Measurements from ENCODE around the gene LDB2.
A peak's percentile ranks its signal among the peaks of the same experiment; 100 is the strongest.

The LDB2 gene

DNA sequence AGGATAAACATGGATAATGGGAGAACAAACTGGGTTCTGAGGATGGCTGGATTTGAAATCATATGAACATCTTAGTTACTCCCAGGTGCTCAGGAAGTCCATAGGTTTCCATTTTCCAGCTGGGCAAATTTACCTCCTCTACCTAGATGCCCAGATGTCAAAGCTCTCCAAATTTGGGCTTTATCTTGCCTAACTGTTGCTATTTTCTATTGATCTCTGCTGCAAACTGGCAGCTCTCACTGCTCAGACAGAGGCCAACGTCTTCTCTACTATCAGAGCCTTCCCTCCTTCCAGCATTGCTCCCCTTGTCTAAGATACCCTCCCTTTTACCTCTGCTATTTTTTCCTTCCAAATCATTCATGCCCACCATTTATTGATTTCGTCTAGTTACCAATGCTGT is 62.1 kb downstream of the LDB2 start:
- Mint-ChIP-seq H3K9me3 (no peaks in the 10 kb centered on the region), H3K4me1 (no peaks in the 10 kb centered on the region), H3K36me3 (no peaks in the 10 kb centered on the region), H3K27ac (no peak overlapping the region), H3K4me3 (no peak overlapping the region)
- ATAC-seq (no peak), DNase-seq (ENCODE audit: low spot score in 2 of 2) (no peak)

DNA sequence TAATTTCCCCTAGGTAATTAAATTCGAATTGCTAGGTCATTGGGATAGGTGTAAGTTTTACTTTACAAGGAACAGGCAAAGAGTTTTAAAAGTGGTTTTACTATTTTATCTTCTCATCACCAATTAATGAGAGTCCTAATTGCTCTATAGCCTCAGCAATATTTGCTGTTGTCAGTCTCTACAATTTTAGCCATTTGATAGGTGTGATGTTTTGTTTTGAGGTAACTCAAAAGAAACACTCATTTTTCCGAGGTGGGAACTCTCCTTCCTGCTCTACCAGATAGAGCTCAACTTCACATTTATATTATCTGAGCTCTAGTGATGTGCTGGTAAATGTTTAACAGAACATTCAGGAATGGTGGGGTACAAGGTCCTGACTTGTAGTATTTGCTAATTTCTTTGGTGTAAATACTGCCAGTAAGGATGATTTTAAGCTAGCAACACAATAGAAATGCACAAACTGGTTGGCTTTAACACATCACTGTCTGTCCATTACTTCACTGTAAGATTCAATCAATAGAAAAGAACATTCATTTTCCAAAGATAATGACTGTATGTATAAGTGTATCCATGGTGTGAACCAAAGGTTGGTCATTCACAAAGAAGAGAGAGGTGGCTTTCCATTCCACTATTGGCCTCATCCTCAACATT is 62.7 kb downstream of the LDB2 start:
- ATAC-seq (no peak), DNase-seq (ENCODE audit: low spot score in 2 of 2) (no peak)
- Mint-ChIP-seq H3K4me3 (no peak overlapping the region), H3K36me3 (no peaks in the 10 kb centered on the region), H3K27ac (no peak overlapping the region), H3K9me3 (no peaks in the 10 kb centered on the region), H3K4me1 (no peaks in the 10 kb centered on the region)

DNA sequence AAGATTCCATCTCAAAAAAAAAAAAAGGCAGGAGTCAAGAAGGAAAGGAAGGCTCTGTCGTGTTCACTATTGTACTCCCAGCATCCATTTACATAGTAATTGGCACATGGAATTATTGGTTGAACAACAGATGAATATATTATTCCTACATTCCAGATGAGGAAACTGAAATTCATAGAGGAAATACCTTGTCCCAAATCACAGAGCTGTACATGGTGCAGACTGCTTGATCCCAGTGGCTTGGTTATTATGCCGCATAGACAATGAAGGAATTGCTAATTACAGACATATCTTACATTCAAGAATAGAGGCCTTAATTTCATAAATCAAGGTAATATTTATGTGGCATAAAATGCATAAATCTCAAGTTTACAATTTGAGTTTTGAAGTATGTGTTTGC is 63.6 kb downstream of the LDB2 start:
- no peak for DNase-seq (ENCODE audit: low spot score in 2 of 2)
- no peak for ATAC-seq
- Mint-ChIP-seq H3K36me3 (no peaks in the 10 kb centered on the region), H3K4me1 (no peaks in the 10 kb centered on the region), H3K27ac (no peak overlapping the region), H3K9me3 (no peaks in the 10 kb centered on the region), H3K4me3 (no peak overlapping the region)

DNA sequence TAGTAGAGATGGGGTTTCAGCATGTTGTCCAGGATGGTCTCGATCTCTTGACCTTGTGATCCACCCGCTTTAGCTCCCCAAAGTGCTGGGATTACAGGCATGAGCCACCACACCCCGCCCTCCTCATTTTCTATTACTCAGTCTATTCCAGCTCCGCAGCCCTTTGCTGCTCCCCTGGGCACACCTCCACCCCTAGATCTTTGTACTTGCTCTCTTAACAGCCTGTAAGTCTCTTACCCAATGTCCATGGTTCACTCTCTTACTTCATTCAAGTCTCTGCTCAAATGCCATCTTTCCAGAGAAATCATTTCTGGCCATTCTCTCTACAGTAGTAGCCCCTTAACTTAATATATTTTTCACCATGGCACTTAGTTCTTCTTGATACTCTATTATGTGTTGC is 64.7 kb downstream of the LDB2 start:
- H3K36me3 Mint-ChIP-seq = no peaks in the 10 kb centered on the region
- H3K4me3 Mint-ChIP-seq = no peak overlapping the region
- H3K9me3 Mint-ChIP-seq = no peaks in the 10 kb centered on the region
- H3K4me1 Mint-ChIP-seq = no peaks in the 10 kb centered on the region
- DNase-seq (ENCODE audit: low spot score in 2 of 2) (no peak), ATAC-seq (no peak)
- no peak overlapping the region for H3K27ac Mint-ChIP-seq

DNA sequence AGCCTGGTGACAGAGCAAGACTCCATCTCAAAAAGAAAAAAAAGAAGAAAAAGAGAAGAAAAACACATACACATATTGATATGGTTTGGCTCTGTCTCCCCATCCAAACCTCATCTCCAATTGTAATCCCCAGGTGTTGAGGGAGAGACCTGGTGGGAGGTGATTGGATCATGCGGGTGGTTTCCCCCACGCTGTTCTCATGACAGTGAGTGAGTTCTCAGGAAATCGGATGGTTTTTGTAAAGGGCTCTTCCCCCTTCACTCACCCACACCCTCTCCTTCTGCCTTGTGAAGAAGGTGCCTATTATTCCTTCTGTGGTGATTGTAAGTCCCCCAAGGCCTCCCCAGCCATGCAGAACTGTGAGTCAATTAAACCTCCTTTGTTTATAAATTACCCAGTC is 68.4 kb downstream of the LDB2 start:
- H3K36me3 Mint-ChIP-seq = no peaks in the 10 kb centered on the region
- H3K9me3 Mint-ChIP-seq = no peaks in the 10 kb centered on the region
- H3K4me3 Mint-ChIP-seq = no peak overlapping the region

DNA sequence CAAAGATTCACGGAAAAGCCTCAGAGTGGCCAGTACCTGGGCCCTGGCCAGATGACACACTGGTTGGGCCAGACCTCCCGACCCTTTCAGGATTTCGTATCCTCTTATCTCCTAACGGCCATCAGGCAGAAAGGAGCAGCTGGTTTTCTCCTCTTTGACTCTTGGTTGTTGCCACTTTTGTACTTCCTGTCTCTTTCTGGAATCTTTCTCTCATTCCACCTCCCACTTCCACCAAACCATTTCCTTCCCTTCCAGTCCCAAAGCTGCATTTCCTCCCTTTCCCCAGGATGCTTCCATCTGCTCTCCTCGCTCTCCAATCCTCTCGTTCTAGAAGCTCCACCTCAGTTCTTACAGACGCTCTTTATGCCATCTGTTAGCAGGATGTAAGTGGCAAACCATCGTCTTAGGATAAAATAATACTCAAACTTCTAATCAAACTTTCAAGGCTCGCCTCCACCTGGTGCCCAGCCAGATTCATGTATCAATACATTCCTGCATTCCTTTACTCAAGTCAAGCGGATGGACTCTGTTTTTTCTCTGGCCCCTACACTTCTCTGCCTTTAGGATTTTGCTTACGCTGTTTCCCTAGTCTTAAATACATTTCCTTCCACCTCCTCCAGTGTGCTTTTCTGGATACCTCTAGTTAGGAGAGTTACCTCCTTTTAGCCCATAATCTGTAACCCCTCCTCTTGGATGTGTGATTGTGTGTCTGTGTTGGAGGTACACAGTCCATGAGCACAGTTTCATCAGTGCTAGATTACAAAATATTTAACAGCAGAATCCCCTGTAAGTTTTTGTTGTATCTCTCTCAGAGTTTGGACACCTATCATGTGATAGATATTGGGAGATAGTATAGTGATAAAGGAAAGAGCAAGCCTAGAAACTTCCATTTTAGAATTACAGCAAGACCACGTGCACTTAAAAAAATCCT is 70.4 kb downstream of the LDB2 start:
- Mint-ChIP-seq H3K4me3 (no peak overlapping the region), H3K36me3 (no peaks in the 10 kb centered on the region), H3K4me1 (no peaks in the 10 kb centered on the region), H3K27ac (no peak overlapping the region), H3K9me3 (no peaks in the 10 kb centered on the region)
- DNase-seq (ENCODE audit: low spot score in 2 of 2) (no peak), ATAC-seq (no peak)

More for the DNA sequence above, 68.4 kb downstream of the LDB2 start:
- no peaks in the 10 kb centered on the region for H3K4me1 Mint-ChIP-seq
- no peak overlapping the region for H3K27ac Mint-ChIP-seq
- ATAC-seq = no peak
- no peak for DNase-seq (ENCODE audit: low spot score in 2 of 2)

DNA sequence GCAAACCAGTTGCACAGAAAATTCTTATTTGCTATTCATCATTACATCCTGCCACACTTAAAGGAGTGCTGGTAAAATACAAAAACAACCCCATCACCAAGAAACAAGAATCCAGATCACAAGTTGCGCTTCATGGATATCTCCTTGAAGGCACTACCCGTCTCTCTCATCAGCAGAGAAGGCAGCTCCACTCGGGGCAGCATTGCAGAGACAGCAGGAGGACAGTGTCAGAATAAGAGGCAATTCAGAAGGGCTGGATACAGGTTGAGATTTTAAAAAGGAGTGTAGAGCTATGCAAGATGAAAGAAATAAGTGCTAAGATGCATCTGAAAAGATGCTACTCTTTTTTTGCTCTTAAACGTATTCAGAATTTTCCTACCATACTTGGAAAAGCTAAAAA is 71.4 kb downstream of the LDB2 start:
- H3K9me3 Mint-ChIP-seq = no peaks in the 10 kb centered on the region
- ATAC-seq (no peak), DNase-seq (ENCODE audit: low spot score in 2 of 2) (no peak)
- H3K27ac Mint-ChIP-seq = no peak overlapping the region
- H3K4me3 Mint-ChIP-seq = no peak overlapping the region
- no peaks in the 10 kb centered on the region for H3K36me3 Mint-ChIP-seq
- H3K4me1 Mint-ChIP-seq = no peaks in the 10 kb centered on the region

DNA sequence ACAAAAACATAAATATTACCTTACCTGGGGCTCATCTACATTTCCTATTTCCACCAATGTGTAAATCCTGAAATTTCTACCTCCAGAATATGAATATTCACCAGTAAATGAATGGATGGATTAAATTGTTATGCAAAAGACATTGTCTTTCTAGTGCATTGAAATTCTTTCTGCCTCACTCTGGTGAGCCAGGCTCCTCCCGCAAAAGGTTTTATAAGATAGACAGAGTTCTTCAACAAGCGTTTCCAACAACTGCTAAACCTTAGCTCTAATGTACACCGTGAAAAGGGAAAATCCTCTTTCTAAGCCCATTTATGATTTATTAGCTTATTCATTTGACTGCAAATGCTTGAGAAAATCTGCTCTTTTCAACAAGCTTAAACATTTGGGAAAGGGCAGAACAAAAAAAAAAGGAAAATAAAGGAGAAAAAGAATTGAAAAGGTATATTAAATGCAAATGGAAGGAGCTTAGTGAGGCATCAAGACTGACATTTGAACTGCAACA is 72.0 kb downstream of the LDB2 start:
- DNase-seq (ENCODE audit: low spot score in 2 of 2) (no peak), ATAC-seq (no peak)
- Mint-ChIP-seq H3K4me1 (no peaks in the 10 kb centered on the region), H3K9me3 (no peaks in the 10 kb centered on the region), H3K36me3 (no peaks in the 10 kb centered on the region), H3K4me3 (no peak overlapping the region), H3K27ac (no peak overlapping the region)

DNA sequence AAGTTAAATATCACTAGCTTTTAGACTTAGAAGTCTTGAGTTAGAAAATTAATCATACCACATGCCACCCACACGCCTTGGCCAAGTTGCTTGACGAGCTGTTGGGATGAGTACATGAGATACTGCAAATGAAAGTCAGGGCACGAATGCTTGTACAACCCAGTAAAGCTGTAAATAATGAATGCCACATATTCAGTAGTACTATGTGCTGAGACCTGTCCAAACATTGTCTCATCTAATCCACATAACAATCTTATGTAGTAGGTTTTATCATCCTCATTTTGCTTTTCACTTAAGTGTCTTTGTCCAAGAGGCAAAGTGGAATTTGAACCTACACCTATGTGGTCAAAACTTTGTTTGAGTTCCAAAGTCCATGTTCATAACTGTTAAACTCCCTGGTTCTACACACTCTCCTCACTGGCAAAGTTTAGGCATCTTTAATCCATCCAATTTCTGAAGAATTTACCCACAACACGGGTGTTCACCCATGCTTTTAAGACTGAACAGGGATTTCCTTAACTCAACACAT is 74.1 kb downstream of the LDB2 start:
- no peak overlapping the region for H3K27ac Mint-ChIP-seq
- H3K36me3 Mint-ChIP-seq = no peaks in the 10 kb centered on the region
- no peak for ATAC-seq

DNA sequence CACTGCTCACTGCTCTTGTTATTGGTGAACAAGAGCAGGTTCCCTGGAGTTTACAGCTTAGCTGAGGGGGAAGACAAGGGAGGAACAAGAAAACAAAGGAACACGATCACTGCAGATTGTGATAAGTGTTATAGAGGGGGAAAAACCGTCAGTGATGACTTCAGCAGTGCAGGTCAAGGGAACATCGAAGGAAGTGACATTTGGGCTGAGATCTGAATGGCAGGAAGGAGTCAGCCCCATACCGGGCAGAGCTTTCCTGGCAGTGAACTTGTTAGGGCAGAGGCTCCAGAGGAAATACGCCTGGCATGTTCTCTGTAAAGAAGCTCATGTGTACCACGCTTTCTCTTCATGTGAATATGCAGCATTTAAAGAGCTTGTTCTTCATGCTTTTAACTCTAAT is 78.1 kb downstream of the LDB2 start:
- H3K4me1 Mint-ChIP-seq = no peaks in the 10 kb centered on the region
- no peak for DNase-seq (ENCODE audit: low spot score in 2 of 2)
- H3K9me3 Mint-ChIP-seq = no peaks in the 10 kb centered on the region
- ATAC-seq = no peak
- no peak overlapping the region for H3K27ac Mint-ChIP-seq
- no peak overlapping the region for H3K4me3 Mint-ChIP-seq
- H3K36me3 Mint-ChIP-seq = no peaks in the 10 kb centered on the region

More for the DNA sequence above, 74.1 kb downstream of the LDB2 start:
- no peak for DNase-seq (ENCODE audit: low spot score in 2 of 2)
- H3K9me3 Mint-ChIP-seq = no peaks in the 10 kb centered on the region
- H3K4me3 Mint-ChIP-seq = no peak overlapping the region
- H3K4me1 Mint-ChIP-seq = no peaks in the 10 kb centered on the region

DNA sequence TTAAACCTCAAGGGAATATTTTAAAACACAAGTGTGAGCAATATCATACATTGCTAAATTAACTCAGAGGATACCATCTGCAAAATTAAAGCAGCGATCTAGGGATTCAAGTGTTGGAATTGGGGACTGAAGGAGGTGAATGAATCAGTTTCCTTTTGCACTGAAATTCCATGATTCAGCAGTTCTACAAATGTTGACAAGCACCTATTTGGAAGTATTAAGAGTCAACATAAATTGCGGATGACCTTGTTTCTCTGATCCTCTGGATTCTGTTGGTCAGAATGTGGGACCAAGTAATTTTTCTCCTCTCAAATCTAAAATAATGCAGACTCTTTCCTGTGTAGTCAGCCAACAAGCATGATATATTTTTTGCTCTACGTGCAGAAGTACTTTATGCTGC is 78.8 kb downstream of the LDB2 start:
- no peaks in the 10 kb centered on the region for H3K9me3 Mint-ChIP-seq
- no peak overlapping the region for H3K4me3 Mint-ChIP-seq
- ATAC-seq = no peak
- no peaks in the 10 kb centered on the region for H3K4me1 Mint-ChIP-seq
- no peaks in the 10 kb centered on the region for H3K36me3 Mint-ChIP-seq
- no peak overlapping the region for H3K27ac Mint-ChIP-seq
- no peak for DNase-seq (ENCODE audit: low spot score in 2 of 2)

DNA sequence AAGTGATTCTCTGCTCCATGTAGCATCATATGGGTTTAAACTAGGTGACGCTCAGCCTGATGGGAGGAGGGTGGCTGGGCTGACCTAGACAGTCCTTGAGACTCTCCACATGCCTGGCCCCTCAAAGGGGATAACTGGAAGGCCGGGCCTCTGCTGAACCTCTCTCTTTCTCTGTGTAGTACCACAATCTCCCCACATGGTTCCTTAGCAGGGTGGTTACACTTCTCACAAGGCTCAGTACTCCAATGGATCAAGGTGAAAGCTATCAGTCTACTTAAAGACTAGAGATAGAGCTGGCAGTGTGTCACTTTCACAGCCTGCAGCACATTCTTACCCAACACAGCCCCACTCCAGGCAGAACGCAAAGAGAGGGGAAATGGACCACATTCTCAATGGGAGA is 80.4 kb downstream of the LDB2 start:
- no peak overlapping the region for H3K27ac Mint-ChIP-seq
- H3K36me3 Mint-ChIP-seq = no peaks in the 10 kb centered on the region
- H3K4me1 Mint-ChIP-seq = no peaks in the 10 kb centered on the region
- DNase-seq (ENCODE audit: low spot score in 2 of 2) (no peak), ATAC-seq (peak; percentile 16)
- H3K9me3 Mint-ChIP-seq = no peaks in the 10 kb centered on the region
- no peak overlapping the region for H3K4me3 Mint-ChIP-seq

DNA sequence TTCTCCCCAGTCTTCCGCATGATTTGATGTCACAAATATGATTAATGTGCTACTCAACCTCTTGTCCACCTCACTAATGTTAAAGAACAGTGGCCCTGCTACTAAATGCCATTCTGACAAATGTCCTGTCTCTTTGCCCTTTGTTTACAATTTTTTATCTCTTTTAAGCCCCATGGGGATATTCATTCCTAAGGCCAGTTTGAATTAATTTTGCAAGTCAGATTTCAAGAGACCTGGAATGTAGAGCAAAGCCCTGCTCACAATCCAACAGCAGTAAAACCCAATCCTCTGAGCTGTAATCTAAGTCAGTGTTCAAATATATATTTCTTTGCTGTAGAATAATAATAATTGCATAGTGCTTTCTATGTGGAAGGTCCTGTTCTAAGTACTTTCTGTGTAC is 81.2 kb downstream of the LDB2 start:
- DNase-seq (ENCODE audit: low spot score in 2 of 2) = no peak
- ATAC-seq = no peak
- Mint-ChIP-seq H3K36me3 (no peaks in the 10 kb centered on the region), H3K9me3 (no peaks in the 10 kb centered on the region), H3K4me3 (no peak overlapping the region), H3K27ac (no peak overlapping the region), H3K4me1 (no peaks in the 10 kb centered on the region)

DNA sequence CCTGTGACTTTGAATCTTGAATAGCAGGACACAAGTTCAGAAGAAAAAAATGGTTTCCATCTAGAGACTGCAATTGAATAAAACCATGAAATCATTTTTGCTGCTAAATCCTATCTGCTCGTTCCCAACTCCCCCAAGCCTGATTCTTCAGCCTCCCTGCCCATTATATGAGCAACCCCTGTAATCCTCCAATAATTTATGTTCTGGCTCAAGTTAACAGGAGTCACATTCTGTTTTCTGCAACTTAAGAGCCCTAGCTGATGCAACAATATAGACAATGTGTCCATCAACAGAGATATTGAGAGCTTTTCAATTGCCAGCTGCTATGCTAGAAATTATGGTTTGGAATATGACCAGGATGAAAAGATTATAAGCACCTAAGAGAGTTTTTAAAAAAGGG is 84.1 kb downstream of the LDB2 start:
- no peak overlapping the region for H3K4me3 Mint-ChIP-seq
- no peak for ATAC-seq
- no peak for DNase-seq (ENCODE audit: low spot score in 2 of 2)
- H3K36me3 Mint-ChIP-seq = no peaks in the 10 kb centered on the region
- no peaks in the 10 kb centered on the region for H3K9me3 Mint-ChIP-seq
- H3K4me1 Mint-ChIP-seq = no peaks in the 10 kb centered on the region
- no peak overlapping the region for H3K27ac Mint-ChIP-seq

DNA sequence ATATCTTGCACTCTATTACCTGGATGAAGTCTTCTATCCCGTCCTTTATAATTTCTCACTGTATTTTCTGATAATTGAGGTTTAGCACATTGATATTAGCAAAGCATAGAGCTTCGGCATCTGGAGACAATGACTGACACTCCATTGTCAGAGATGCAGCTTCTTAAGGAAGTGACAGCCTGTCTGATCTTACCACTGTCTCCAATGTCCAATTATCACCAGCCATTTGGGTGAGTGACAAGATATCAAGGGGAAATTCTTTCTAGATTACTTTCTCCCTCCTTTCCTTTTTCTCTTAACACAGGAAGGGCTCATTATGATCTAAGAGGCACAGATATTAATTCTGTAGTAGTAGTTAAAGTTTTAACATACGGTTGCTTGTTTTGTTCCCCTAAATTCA is 86.4 kb downstream of the LDB2 start:
- H3K9me3 Mint-ChIP-seq = no peaks in the 10 kb centered on the region
- H3K4me3 Mint-ChIP-seq = no peak overlapping the region

DNA sequence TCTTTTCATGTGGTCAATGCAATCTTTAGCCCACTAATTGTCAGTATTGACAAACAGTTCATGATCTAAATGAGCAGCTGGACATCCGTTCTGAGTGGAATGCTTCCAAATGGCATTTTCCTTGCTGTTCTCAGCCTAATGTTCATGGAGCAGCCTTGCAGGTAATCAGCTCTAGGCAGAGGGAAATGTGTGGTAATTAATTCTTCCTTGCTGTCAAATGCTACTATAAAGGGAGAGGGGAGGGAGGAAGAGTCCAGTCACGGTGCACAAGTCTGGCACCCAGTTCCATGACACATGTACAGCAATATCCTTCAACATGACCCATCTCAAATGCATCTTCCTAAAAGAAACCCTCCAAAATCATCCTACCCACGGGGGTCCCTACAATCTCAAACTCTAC is 88.5 kb downstream of the LDB2 start:
- Mint-ChIP-seq H3K9me3 (no peaks in the 10 kb centered on the region), H3K27ac (no peak overlapping the region), H3K4me1 (no peaks in the 10 kb centered on the region), H3K36me3 (no peaks in the 10 kb centered on the region), H3K4me3 (no peak overlapping the region)
- ATAC-seq (no peak), DNase-seq (ENCODE audit: low spot score in 2 of 2) (no peak)

More for the DNA sequence above, 86.4 kb downstream of the LDB2 start:
- Mint-ChIP-seq H3K36me3 (no peaks in the 10 kb centered on the region), H3K27ac (no peak overlapping the region), H3K4me1 (no peaks in the 10 kb centered on the region)
- ATAC-seq (no peak), DNase-seq (ENCODE audit: low spot score in 2 of 2) (no peak)

Data from stimulated activated effector memory CD8-positive, alpha-beta T cell treated with anti-CD3 and anti-CD28 coated beads, Interleukin-12 subunit alpha, Interleukin-12 subunit beta, amount 100 ng/mL, for 72 hours (primary cell).